Islet precursor cell (in vitro differentiated cells): Measurements from ENCODE around the gene STX12.
A peak's percentile ranks its signal among the peaks of the same experiment; 100 is the strongest.
"Not testable (repeated sequence)": the region's sequence is repeated elsewhere in the genome, so short reads cannot be mapped to it uniquely, and the experiment has no call there.

Experiments used
- DNase-seq: peaks from one replicate; pipeline ENCODE4 v3.0.0-alpha.2; 2018

The STX12 gene

DNA sequence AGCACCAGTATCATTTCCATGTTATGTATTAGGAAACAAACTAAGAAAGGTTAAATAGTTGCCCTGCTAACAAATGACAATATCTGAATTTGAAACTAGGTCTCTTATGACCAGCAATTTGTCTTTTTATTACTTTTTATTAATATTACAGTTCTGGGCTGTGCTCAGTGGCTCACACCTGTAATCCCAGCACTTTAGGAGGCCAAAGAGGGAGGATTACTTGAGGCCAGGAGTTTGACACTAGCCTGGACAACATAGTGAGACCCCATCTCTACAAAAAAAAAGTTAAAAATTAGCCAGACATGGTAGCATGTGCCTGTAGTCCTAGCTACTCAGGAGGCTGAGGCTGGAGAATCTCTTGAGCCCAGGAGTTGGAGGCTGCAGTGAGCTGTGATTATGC is 3.3 kb downstream of the STX12 start:
- not testable (repeated sequence) for DNase-seq

DNA sequence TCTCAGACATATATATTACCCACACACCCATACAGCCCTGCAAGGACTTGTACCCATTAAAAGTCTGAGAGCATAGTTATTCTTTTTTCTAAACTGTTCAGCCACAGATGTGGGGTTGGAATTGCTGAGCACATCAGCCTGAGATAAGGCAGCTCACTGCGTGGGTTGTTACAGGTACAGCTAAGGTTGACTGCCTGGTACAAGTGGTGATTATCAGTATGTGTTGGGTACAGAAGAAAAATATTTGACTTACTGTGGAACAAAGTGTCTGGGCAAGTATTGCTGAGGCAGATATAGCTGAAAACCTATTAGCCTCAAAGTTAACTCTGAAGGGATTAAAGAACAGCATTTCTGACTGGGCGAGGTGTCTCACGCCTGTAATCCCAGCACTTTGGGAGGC is 5.0 kb downstream of the STX12 start:
- DNase-seq = no peak

DNA sequence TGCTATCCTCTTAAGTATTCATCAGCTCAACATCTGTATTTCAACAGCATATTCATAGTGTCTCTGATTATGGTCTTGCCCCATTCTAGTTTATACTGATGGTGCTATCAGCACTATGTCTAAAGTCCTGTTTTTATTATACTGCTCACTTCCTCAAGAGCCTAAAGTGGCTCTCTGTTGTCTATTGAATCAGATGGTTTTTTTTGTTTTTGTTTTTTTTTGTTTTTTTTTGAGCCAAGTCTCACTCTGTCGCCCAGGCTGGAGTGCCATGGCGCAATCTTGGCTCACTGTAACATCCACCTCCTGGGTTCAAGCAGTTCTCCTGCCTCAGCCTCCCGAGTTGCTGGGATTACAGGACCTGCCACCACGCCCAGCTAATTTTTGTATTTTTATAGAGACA is 6.1 kb downstream of the STX12 start:
- no peak for DNase-seq

DNA sequence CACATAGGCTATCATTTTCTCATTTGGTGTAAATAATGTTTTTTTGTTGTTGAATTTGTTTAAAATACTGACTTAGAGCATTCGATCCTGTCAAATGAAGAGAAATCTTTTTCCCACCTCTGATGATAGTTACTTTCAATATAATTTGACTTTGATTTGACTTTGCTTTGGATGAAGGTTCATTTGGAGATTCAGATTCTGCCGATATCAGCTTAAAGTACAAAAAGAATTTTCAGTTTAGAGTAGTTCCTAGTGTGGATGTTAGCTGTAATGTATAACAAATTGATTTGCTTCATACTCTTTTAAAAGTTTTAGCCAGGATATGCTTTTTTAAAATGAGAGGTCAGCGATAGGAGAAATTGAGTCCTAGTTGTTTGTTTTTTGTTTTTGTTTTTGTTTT is 9.9 kb downstream of the STX12 start:
- no peak for DNase-seq

DNA sequence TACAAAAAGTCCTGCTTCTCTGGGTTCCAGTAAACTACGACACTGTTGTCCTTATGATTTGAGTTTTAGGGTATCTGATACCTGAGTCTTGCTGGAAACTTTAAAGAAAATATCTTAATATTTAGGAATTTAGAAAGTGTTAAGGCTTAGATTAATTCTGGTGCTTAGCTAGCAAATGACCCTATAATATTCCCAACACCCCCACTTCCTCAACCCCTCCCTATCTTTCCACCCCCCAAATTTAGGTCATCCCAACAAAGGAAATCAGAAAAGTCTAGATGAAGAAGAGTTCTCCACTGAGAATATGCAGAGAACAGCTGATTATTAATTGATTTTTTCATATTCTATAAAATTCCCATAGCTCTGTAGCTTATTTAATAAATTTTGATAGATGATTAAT is 11.7 kb downstream of the STX12 start:
- DNase-seq = no peak

DNA sequence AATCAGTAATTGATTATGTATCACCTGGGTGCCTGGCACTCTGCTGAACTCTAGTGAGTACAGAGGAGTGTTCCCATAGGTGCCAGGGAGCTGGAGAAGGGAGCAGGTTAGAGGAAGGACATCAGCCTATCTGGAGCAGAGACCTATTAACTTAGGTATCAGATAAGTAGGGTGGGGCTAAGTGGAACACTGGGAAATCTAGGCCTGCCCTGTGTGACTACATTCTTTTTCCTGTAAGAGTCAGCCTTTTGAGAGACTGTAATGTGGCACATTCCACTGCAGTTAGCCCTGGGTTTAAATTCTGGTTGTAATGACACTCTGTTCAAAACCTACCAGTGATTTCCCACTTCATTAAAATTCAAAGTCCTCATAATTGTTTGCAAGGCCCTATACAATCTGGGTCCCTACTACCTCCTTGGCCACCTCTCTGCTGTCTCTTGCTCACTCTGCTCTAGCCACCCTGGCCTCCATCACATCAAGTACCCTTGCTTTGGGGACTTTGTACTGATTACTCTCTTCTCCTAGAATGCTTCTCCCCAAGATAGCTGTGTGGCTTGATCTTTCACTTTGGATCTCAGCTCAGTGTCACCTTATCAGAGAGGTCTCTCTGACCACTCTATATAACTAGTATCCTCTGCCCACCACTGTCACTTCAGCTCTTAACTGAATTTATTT is 12.9 kb downstream of the STX12 start:
- DNase-seq = peak; percentile 69

DNA sequence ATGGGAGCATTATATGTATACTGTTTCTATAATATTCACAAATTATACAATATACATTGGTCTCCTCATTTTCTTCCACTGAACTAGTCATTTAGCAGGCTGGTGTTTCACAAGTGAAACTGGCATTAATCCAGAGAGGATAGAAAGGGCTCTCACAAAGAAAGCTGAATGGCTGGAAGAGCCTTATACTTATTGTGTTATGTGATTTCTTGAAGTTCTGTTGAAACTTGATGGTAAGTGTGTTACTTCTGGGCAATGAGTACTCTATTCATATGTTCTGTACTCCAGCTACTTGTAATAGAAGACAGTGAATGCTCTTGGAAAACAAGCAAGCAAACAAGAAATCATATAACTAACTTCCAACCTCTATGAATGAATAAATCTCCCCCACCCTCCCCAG is 14.9 kb downstream of the STX12 start:
- no peak for DNase-seq

DNA sequence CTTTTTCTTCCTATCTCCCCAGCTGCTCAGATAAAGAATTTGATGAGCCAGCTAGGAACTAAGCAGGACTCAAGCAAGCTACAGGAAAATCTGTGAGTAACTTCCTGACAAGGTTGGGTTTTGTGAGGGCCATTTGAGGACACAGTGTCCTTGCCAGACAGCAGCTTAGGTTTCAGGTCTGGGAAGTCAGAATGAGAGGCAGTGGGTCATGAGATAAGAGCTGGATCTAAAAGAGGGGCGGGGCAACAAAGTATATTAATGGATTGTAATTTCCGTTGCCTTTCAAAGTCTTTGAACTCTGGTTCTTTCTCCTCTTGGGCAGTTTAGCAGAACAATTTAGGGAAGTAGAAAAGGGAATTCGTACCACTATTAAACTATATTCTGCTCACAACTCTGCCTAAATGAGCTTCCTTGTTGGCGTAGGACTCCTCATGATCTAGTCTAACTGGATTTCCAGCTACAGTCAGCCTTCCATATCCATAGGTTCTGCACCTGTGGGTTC is 16.6 kb downstream of the STX12 start:
- DNase-seq = no peak

DNA sequence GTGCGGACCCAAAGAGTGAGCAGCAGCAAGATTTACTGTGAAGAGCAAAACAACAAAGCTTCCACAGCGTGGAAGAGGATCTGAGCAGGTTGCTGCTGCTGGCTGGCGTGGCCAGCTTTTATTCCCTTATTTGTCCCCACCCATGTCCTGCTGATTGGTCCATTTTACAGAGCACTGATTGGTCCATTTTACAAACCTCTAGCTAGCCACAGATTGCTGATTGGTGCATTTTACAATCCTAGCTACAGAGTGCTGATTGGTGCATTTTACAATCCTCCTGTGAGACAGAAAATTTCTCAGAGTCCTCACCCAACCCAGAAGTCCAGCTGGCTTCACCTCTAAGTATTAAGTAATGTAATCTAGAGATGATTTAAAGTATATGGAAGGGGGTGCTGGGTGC is 17.3 kb downstream of the STX12 start:
- not testable (repeated sequence) for DNase-seq

DNA sequence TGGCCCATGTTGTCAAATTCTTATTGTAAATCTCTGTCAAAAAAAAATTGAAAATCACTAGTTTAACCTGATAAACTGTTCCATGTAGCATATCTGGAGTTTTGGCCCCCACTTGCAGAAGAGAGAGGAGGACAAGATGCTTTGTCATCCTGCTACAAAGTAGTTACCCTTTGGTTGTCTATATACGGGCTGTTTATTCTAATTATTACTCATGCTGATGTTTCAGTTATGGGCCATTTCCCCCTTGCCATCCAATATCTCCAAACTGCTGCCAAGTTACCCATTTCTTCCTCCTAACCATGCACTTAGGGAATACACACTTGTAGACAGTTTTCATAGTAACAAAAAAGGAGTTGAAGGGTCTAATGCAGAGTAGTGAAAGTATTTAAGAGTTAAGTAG is 22.6 kb downstream of the STX12 start:
- DNase-seq = no peak

DNA sequence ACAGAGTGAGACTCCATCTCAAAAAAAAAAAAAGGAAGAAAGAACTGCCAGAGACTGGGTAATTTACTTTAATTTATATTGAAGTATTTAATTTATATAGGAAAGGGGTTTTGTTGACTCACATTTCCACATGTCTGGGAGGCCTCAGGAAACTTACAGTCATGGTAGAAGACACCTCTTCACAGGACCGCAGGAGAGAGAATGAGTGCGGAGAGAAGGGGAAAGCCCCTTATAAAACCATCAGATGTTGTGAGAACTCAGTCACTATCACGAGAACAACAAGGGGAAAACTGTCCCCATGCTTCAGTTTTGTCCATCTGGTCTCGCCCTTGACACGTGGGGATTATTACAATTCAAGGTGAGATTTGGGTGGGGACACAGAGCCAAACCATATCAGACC is 31.8 kb downstream of the STX12 start:
- DNase-seq = no peak

DNA sequence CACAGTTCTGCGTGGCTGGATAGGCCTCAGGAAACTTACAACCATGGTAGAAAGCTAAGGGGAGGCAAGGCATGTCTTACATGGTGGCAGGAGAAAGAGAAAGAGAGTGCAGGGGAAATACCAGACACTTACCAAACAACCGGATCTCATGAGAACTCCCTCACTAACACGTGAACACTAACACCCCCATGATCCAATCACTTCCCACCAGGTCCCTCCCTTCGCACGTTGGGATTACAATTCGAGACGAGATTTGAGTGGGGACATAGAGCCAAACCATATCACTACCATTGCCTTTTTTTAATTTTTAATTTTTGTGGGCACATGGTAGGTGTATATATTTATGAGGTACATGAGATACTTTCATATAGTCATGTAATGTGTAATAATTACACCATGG is 33.7 kb downstream of the STX12 start:
- DNase-seq = no peak

DNA sequence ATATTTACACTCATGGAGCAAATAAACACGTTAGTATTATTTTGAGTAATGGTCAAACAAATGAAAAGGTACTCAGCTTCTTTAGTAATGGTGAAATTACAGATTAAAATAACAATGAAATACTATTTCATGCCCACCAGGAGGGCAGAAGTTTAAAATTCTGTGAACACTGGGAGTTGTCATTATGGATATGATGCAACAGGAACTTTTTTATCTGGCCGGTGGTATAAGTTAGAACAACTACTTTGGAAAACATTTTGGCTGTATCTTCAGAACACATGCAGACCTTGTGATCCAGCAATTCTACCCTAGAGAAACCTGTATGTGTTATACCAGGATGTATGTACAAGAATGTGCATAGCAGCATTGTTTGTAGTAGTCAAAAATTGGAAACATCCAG is 34.4 kb downstream of the STX12 start:
- no peak for DNase-seq

DNA sequence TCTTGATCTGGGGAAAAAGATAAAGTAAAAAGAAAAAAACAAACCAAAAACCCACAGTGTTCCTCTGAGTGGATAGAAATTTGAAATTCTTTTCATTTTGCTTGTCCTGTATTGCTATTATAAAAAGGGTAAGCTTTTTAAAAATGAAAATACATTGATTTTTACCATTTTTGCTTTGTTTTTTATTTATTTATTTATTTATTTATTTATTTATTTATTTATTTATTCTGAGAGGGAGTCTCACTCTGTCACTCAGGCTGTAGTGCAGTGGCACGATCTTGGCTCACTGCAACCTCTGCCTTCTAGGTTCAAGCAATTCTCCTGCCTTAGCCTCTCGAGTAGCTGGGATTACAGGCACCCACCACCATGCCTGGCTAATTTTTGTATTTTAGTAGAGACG is 35.1 kb downstream of the STX12 start:
- DNase-seq = not testable (repeated sequence)

DNA sequence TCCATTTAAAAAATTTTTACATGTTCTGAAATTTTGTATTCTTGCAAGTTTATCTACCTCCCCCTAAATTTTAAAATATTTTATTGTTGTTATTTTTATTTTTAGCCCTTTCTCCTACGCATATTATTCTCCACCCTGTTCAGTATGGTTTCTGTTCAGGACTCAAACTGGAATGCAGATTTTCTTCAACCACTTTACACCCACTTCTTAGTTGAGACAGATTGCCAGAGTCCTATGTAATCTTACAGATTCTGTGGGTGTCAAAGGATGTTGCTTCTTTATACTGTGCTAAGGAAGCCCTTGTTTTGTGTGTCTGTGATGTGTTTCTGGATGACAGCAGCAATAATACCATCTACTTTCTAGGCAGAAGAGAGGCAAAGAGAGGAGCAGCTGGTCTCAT is 36.9 kb downstream of the STX12 start:
- no peak for DNase-seq

DNA sequence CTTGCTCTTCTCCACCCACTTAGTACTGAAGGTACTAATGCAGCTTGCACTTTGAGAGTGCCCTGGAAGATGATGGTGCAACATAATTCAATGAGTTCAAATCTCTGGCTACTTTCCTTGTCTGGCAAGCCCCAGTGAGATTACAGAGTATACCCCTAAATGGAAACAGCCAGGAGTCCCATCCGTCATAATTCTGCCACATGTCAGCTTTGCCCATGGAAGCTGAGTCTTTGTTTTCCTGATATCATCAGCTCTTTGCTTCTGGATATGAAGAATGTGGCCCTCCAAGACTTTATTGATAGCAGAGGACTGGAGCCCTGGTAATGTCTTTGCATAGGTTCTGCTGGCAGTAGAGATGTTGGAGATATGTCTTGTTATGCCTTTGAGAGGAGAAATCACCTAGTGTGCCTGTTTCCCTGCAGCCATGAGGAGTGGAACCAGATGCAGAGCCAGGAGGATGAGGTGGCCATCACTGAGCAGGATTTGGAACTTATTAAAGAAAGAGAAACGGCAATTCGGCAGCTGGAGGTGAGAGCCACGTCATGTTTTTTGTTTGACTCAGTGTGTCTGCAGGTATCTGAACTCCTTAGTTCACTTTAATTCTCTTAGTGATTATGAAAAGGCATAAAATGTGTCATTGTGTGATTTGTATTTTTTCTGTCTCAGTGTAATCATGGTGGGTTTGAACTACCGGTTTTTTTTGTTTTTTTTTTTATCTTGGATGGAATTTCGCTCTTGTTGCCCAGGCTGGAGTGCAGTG is 38.9 kb downstream of the STX12 start:
- no peak for DNase-seq

DNA sequence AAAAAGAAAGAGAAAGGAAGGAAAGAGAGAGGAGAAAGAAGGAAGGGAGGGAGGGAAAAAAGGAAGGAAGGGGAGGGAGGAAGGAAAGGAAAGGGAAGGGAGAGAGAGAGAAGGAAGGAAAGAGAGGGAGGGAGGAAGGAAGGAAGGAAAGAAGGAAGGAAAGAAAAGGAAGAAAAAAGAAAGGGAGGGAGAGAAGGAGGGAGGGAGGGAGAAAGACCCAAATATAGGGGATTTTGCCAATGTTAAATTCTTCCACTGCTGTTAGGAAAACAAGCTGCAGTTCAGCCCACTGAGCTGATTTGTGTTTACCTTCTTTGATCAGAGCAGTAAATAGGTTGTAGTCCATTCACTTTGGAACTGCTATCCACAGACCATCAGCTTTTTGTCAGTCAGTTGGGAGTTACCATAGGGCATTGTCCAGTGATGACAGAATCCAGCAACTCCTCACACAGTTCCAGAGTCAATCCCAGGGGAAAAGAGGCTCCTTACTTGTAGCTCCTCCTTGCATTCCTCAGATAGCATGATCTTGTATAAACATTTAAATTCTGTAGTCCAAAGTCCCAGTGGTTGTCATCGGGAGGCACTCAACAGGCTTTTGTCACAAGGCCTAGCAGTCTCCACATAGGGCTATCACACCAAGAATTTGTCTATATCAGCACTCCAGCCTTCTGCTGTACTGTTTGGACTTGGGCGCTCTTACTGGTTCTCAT is 44.1 kb downstream of the STX12 start:
- peak; percentile 69 for DNase-seq

DNA sequence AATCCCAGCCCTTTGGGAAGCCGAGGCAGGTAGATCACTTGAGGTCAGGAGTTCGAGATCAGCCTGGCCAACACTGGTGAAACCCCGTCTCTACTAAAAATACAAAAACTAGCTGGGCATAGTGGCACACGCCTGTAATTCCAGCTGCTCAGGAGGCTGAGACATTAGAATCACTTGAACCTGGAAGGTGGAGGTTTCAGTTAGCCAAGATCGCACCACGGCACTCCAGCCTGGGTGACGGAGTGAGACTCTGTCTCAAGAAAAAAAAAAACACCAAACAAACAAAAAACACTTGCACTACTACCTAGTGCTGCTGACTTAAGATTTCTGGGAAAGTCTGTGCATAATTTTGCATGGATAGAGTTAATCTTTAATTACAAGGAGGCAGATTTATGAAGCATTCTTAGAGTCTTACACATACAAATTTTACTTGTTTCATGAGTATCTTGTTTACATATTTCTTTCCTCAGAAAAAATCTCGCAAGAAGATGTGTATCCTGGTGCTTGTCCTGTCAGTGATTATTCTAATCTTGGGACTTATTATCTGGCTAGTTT is 48.8 kb downstream of the STX12 start:
- DNase-seq = no peak

DNA sequence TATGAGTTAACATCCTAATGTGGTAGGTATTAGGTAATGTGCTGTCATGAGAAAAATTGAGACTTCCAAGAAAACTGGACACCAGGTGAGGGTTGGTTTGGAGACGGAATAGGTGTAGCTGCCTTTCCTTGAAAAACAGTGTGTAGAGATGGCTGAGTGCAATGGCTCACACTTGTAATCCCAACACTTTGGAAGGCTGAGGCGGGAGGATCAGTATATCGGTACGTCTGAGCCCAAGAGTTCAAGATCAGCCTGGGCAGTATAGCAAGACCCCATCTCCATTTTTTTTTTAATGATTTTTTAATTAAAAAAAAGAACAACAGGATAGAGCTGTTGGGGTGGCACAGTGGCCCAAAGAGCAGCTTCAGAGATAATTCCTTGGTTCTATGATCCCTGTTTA is 50.8 kb downstream of the STX12 start:
- DNase-seq = no peak

DNA sequence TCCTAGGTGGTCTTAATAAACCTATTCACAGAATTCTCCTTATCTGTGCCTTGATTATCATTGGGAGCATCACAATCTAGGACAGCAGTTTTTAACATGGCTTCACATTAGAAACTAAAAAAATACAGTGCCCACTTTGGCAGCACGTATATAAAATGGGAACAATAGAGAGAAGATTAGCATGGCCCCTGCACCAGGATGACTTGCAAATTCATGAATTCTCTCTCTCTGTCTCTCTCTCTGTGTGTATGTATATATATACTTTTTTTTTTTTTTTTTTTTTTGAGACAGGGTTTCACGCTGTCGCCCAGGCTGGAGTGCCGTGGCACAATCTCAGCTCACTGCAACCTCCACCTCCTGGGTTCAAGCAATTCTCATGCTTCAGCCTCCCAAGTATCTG is 51.4 kb downstream of the STX12 start:
- DNase-seq = no peak

DNA sequence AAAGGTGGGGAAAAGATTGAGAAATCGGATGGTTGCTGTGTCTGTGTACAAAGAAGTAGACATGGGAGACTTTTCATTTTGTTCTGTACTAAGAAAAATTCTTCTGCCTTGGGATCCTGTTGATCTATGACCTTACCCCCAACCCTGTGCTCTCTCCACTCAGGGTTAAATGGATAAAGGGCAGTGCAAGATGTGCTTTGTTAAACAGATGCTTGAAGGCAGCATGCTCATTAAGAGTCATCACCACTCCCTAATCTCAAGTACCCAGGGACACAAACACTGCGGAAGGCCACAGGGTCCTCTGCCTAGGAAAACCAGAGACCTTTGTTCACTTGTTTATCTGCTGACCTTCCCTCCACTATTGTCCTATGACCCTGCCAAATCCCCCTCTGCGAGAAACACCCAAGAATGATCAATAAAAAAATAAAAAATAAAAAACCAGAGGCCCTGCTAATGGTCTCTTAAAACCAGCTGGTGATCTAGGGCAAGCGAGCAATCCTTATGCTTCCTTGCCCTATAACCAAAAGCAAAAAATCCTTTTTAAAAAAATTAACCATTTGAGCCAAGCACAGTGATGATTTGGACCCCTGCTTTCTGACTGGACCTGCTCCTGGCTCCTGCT is 56.4 kb downstream of the STX12 start:
- DNase-seq = not testable (repeated sequence)

DNA sequence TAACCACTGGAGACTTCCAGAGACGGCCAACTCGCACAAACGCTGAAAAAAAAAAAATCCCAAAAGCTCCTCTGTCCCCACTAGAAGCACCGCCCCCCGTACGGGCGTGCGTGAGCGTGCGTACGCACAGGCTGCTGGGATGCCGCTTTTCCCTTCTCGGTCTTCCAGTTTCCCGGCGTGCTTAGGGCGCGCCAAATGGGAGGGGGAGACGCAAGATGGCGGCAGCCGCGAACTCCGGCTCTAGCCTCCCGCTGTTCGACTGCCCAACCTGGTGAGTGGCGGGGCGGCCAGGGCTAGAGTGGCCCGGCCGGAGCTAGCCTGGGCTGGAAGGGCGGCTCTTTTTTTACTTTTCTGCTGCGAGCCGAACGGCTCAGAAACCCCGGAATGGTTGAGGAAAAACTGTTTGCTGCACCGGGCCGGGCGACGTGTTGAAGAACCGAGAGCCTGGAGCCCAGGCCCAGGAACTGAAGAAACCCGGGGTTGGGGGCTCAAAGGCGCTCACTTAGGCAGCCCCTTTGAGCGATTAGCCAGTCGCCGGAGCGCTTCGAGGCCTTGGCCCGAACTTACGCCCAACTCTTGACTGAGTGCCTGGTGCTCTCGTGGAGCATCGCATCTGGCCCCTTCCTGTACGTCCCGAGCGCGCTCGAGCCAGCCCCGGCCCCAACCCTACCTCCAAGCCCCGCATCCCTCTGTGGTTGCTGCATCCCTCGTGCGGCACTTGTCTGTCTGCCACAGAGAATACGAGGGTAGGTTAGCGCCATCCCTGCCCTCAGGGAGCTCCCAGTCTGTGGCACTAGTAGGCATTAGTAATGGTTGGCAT is 57.8 kb downstream of the STX12 start, which contains the start of gene PPP1R8:
Gene PPP1R8 (plus strand): TSS at position 162 of the 820 bp plus-strand sequence. CDS start 54 bp downstream, at position 216.
- peak; percentile 97 for DNase-seq
